Endothelial cell of umbilical vein (primary cell): ENCODE measurements around the gene LSR.

Experiments
- CTCF ChIP-seq, 2 donors: IDR thresholded peaks; 1 replicate in 1 of 2; 2 replicates in 1 of 2; pipeline ENCODE4 v1.5.1; 2011; ENCODE audit warnings: low read length in 2 of 2, mild to moderate bottlenecking in 2 of 2, moderate library complexity in 2 of 2, control low read depth in 1 of 2, inconsistent platforms in 1 of 2, low read depth in 1 of 2; ENCODE audit not compliant: insufficient read depth in 1 of 2; ENCODE audit errors: extremely low read depth in 1 of 2
- EZH2 ChIP-seq: IDR thresholded peaks from 2 replicates; pipeline ENCODE4 v1.6.1; 2012; ENCODE audit warnings: borderline replicate concordance, low read depth, mild to moderate bottlenecking, moderate library complexity, low read length, inconsistent platforms; ENCODE audit not compliant: severe bottlenecking
- FOS ChIP-seq: IDR thresholded peaks from 2 replicates; pipeline ENCODE4 v1.6.1; 2011; ENCODE audit warnings: mild to moderate bottlenecking, low read length, moderate library complexity, borderline replicate concordance; ENCODE audit not compliant: insufficient read depth
- GATA2 ChIP-seq: IDR thresholded peaks from 2 replicates; pipeline ENCODE4 v1.7.0; 2011; ENCODE audit warnings: low read depth, mild to moderate bottlenecking, moderate library complexity, mixed read lengths, low read length; ENCODE audit not compliant: insufficient read length, insufficient read depth
- JUN ChIP-seq: IDR thresholded peaks from 2 replicates; pipeline ENCODE4 v1.6.1; 2011; ENCODE audit warnings: borderline replicate concordance, low read depth; ENCODE audit not compliant: insufficient read length, insufficient read depth
- MAX ChIP-seq: IDR thresholded peaks from 2 replicates; pipeline ENCODE4 v1.6.1; 2011; ENCODE audit not compliant: insufficient read depth, insufficient read length
- POLR2A ChIP-seq: IDR thresholded peaks from 2 replicates; pipeline ENCODE4 v1.6.1; 2012; ENCODE audit warnings: low read depth, mild to moderate bottlenecking, control low read depth, low read length
- POLR2AphosphoS5 ChIP-seq: IDR thresholded peaks from 2 replicates; pipeline ENCODE4 v1.6.1; 2012; ENCODE audit warnings: low read depth, mild to moderate bottlenecking, control low read depth, low read length, moderate library complexity; ENCODE audit not compliant: insufficient read depth

GRCh38 chr19:35292421-35293362 lies 43.9 kb downstream of the LSR start:
- TF ChIP-seq CTCF (IDR thresholded peaks at IDR 0.05; ENCODE audit: extremely low read depth in 1 of 2, insufficient read depth in 1 of 2, low read depth in 1 of 2, low read length in 2 of 2) (no peak), POLR2A (no peak), EZH2 (no peak), POLR2AphosphoS5 (no peak), FOS (no peak), GATA2 (no peak), MAX (no peak), JUN (no peak)
